Neural progenitor cell (in vitro differentiated cells): ENCODE data around the gene HINFP.
"Not testable (repeated sequence)": the region's sequence is repeated elsewhere in the genome, so short reads cannot be mapped to it uniquely, and the experiment has no call there.

ENCODE experiments used
- CTCF ChIP-seq: fragments of 200-600 bp; sonication (generic); IDR thresholded peaks from 2 replicates; pipeline ENCODE4 v1.5.1; 2017; ENCODE audit warnings: antibody characterized with exemption, mild to moderate bottlenecking
- EZH2 ChIP-seq: fragments of 200-600 bp; sonication (generic); IDR thresholded peaks from 2 replicates; pipeline ENCODE4 v1.6.1; 2017; ENCODE audit warnings: antibody characterized with exemption, mild to moderate bottlenecking, moderate library complexity

- TF ChIP-seq CTCF, EZH2: not testable (repeated sequence)
These were observed 18.2 kb upstream of the HINFP start for GRCh38 chr11:119103161-119103664.
